PFSK-1 (cell line): ENCODE measurements around the gene EBF4.

Experiments
- FOXP2 ChIP-seq: optimal IDR thresholded peaks from 2 replicates; pipeline ENCODE3; 2011; ENCODE audit warnings: borderline replicate concordance, control low read depth, inconsistent platforms; ENCODE audit not compliant: insufficient read depth; ENCODE audit errors: extremely low read length, extremely low read depth
- POLR2AphosphoS5 ChIP-seq: IDR thresholded peaks from 2 replicates; pipeline ENCODE4 v1.6.1; 2012; ENCODE audit warnings: low read depth, mild to moderate bottlenecking, control low read depth, low read length, moderate library complexity
- SIN3A ChIP-seq: IDR thresholded peaks from 2 replicates; pipeline ENCODE4 v1.6.1; 2012; ENCODE audit warnings: mild to moderate bottlenecking, low read length, moderate library complexity, borderline replicate concordance; ENCODE audit not compliant: insufficient read depth
- TAF1 ChIP-seq: IDR thresholded peaks from 2 replicates; pipeline ENCODE4 v1.6.1; 2012; ENCODE audit warnings: low read length, control low read depth, borderline replicate concordance; ENCODE audit not compliant: insufficient read depth
- TF ChIP-seq, protein P1 (sequence below), 2 experiments: IDR thresholded peaks; 2 replicates each; pipeline versions ENCODE4 v1.6.1 to v1.8.0; 2011 to 2012; ENCODE audit warnings: low read depth in 2 of 2, low read length in 2 of 2, control low read depth in 1 of 2, inconsistent platforms in 1 of 2, mild to moderate bottlenecking in 1 of 2, moderate library complexity in 1 of 2; ENCODE audit not compliant: insufficient read depth in 1 of 2

DNA sequence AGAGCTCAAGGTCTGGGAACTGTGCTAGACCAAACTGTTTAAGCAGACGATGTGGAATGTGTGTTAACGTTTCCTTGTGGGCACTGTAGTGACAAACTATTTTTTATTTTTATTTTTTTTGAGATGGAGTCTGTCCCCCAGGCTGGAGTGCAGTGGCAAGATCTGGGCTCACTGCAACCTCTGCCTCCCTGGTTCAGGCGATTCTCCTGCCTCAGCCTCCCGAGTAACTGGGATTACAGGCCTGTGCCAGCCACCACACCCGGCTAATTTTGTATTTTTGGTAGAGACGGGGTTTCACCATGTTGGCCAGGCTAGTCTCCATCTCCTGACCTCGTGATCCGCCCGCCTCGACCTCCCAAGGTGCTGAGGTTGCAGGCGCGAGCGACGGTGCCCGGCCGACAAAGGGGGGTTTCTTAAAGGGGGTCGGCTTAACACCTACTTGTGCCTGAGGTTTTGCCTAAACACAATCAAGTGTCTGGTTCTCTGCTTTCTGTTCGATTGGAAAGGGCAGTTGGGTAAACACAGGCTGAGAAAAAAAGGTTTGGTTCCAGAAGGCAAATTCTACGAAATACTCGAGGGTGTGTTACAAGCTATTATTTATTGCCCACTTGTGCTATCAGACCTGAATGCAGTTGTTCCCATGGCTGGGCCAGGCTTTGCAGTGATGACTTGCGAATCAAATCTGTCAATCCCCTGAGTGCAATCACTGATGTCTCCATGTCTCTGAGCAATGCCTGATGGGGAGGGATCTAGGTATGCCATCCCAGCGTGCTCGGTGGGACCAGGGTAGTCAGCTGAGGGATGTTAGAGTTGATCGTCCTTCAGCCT, 38.8 kb upstream of the EBF4 start:
- no peak for TF ChIP-seq POLR2AphosphoS5
- no peak for TF ChIP-seq TAF1
- TF ChIP-seq, protein P1, sequence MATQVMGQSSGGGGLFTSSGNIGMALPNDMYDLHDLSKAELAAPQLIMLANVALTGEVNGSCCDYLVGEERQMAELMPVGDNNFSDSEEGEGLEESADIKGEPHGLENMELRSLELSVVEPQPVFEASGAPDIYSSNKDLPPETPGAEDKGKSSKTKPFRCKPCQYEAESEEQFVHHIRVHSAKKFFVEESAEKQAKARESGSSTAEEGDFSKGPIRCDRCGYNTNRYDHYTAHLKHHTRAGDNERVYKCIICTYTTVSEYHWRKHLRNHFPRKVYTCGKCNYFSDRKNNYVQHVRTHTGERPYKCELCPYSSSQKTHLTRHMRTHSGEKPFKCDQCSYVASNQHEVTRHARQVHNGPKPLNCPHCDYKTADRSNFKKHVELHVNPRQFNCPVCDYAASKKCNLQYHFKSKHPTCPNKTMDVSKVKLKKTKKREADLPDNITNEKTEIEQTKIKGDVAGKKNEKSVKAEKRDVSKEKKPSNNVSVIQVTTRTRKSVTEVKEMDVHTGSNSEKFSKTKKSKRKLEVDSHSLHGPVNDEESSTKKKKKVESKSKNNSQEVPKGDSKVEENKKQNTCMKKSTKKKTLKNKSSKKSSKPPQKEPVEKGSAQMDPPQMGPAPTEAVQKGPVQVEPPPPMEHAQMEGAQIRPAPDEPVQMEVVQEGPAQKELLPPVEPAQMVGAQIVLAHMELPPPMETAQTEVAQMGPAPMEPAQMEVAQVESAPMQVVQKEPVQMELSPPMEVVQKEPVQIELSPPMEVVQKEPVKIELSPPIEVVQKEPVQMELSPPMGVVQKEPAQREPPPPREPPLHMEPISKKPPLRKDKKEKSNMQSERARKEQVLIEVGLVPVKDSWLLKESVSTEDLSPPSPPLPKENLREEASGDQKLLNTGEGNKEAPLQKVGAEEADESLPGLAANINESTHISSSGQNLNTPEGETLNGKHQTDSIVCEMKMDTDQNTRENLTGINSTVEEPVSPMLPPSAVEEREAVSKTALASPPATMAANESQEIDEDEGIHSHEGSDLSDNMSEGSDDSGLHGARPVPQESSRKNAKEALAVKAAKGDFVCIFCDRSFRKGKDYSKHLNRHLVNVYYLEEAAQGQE (IDR thresholded peaks at IDR 0.05; ENCODE audit: insufficient read depth in 1 of 2, low read depth in 2 of 2, low read length in 2 of 2), result no peak
- TF ChIP-seq FOXP2, result no peak
- no peak for TF ChIP-seq SIN3A
